HEK293 (cell line): Measurements from ENCODE around the gene ZBTB37.

Experiments
- BCL6B ChIP-seq: fragments of 450-650 bp; formaldehyde crosslinking; IDR thresholded peaks from 2 replicates; pipeline ENCODE4 v1.5.1; 2017; ENCODE audit warnings: missing biosample characterization, missing genetic modification characterization
- EGR2 ChIP-seq: fragments of 450-650 bp; formaldehyde crosslinking; IDR thresholded peaks from 2 replicates; pipeline ENCODE4 v1.5.1; 2016; ENCODE audit warnings: low read depth, missing biosample characterization, missing genetic modification characterization
- ELK4 ChIP-seq: IDR thresholded peaks from 2 replicates; pipeline ENCODE4 v1.6.1; 2011; ENCODE audit warnings: mild to moderate bottlenecking, low read depth, low read length, borderline replicate concordance
- FEZF1 ChIP-seq: fragments of 450-650 bp; formaldehyde crosslinking; IDR thresholded peaks from 2 replicates; pipeline ENCODE4 v1.5.1; 2016; ENCODE audit warnings: missing biosample characterization, missing genetic modification characterization
- HOXA7 ChIP-seq: sonication (generic); formaldehyde crosslinking; IDR thresholded peaks from 2 replicates; pipeline ENCODE4 v1.8.1; 2022; ENCODE audit warnings: missing genetic modification reagents, borderline replicate concordance
- SP2 ChIP-seq: fragments of 450-650 bp; formaldehyde crosslinking; IDR thresholded peaks from 2 replicates; pipeline ENCODE4 v1.5.1; 2016; ENCODE audit warnings: missing biosample characterization, missing genetic modification characterization
- ZBTB11 ChIP-seq: fragments of 450-650 bp; formaldehyde crosslinking; conservative IDR thresholded peaks from 2 replicates; pipeline ENCODE4 v1.5.1; 2016; ENCODE audit warnings: low read depth, missing biosample characterization, missing genetic modification characterization
- ZBTB44 ChIP-seq: fragments of 450-650 bp; IDR thresholded peaks from 2 replicates; pipeline ENCODE4 v1.5.1; 2018; ENCODE audit warnings: missing biosample characterization, mild to moderate bottlenecking, missing genetic modification characterization
- ZBTB48 ChIP-seq: fragments of 450-650 bp; formaldehyde crosslinking; IDR thresholded peaks from 2 replicates; pipeline ENCODE4 v1.5.1; 2016; ENCODE audit warnings: missing biosample characterization, missing genetic modification characterization
- ZBTB6 ChIP-seq: fragments of 450-650 bp; formaldehyde crosslinking; IDR thresholded peaks from 2 replicates; pipeline ENCODE4 v1.5.1; 2017; ENCODE audit warnings: missing biosample characterization, missing genetic modification characterization
- ZEB2 ChIP-seq: fragments of 450-650 bp; formaldehyde crosslinking; IDR thresholded peaks from 2 replicates; pipeline ENCODE4 v1.5.1; 2016; ENCODE audit warnings: missing biosample characterization, missing genetic modification characterization
- ZFP37 ChIP-seq: fragments of 450-650 bp; formaldehyde crosslinking; IDR thresholded peaks from 2 replicates; pipeline ENCODE4 v1.5.1; 2016; ENCODE audit warnings: missing biosample characterization, missing genetic modification characterization
- ZIC2 ChIP-seq: fragments of 450-650 bp; formaldehyde crosslinking; IDR thresholded peaks from 2 replicates; pipeline ENCODE4 v1.5.1; 2016; ENCODE audit warnings: missing biosample characterization, missing genetic modification characterization
- ZNF112 ChIP-seq: fragments of 450-650 bp; formaldehyde crosslinking; IDR thresholded peaks from 2 replicates; pipeline ENCODE4 v1.5.0; 2017; ENCODE audit warnings: missing biosample characterization, missing genetic modification characterization
- ZNF133 ChIP-seq: fragments of 450-650 bp; formaldehyde crosslinking; IDR thresholded peaks from 2 replicates; pipeline ENCODE4 v1.5.1; 2016; ENCODE audit warnings: missing biosample characterization, missing genetic modification characterization
- ZNF266 ChIP-seq: fragments of 450-650 bp; formaldehyde crosslinking; IDR thresholded peaks from 2 replicates; pipeline ENCODE4 v1.5.1; 2016; ENCODE audit warnings: missing biosample characterization, missing genetic modification characterization, low read depth
- ZNF280C ChIP-seq: fragments of 450-650 bp; formaldehyde crosslinking; IDR thresholded peaks from 2 replicates; pipeline ENCODE4 v1.5.1; 2016; ENCODE audit warnings: missing biosample characterization, missing genetic modification characterization
- ZNF292 ChIP-seq: fragments of 450-650 bp; formaldehyde crosslinking; IDR thresholded peaks from 2 replicates; pipeline ENCODE4 v1.5.1; 2016; ENCODE audit warnings: low read depth, missing biosample characterization, missing genetic modification characterization, borderline replicate concordance
- ZNF324 ChIP-seq: fragments of 450-650 bp; formaldehyde crosslinking; IDR thresholded peaks from 2 replicates; pipeline ENCODE4 v1.5.1; 2016; ENCODE audit warnings: missing biosample characterization, missing genetic modification characterization
- ZNF423 ChIP-seq: fragments of 450-650 bp; formaldehyde crosslinking; IDR thresholded peaks from 2 replicates; pipeline ENCODE4 v1.5.1; 2016; ENCODE audit warnings: missing biosample characterization, missing genetic modification characterization
- ZNF521 ChIP-seq: fragments of 450-650 bp; formaldehyde crosslinking; IDR thresholded peaks from 2 replicates; pipeline ENCODE4 v1.5.1; 2017; ENCODE audit warnings: missing biosample characterization, mild to moderate bottlenecking, missing genetic modification characterization
- ZNF561 ChIP-seq: fragments of 450-650 bp; IDR thresholded peaks from 2 replicates; pipeline ENCODE4 v1.5.1; 2018; ENCODE audit warnings: missing biosample characterization, missing genetic modification characterization, borderline replicate concordance
- ZNF600 ChIP-seq: fragments of 450-650 bp; formaldehyde crosslinking; IDR thresholded peaks from 2 replicates; pipeline ENCODE4 v1.5.1; 2016; ENCODE audit warnings: missing biosample characterization, missing genetic modification characterization
- ZNF623 ChIP-seq: fragments of 450-650 bp; formaldehyde crosslinking; IDR thresholded peaks from 2 replicates; pipeline ENCODE4 v1.5.1; 2016; ENCODE audit warnings: missing biosample characterization, missing genetic modification characterization
- ZNF654 ChIP-seq: fragments of 450-650 bp; formaldehyde crosslinking; IDR thresholded peaks from 2 replicates; pipeline ENCODE4 v1.5.1; 2016; ENCODE audit warnings: low read depth, missing biosample characterization, missing genetic modification characterization
- ZNF768 ChIP-seq: fragments of 450-650 bp; formaldehyde crosslinking; IDR thresholded peaks from 2 replicates; pipeline ENCODE4 v1.5.1; 2018; ENCODE audit warnings: missing biosample characterization, mild to moderate bottlenecking, missing genetic modification characterization
- ZNF830 ChIP-seq: fragments of 450-650 bp; IDR thresholded peaks from 2 replicates; pipeline ENCODE4 v1.5.0; 2018; ENCODE audit warnings: missing biosample characterization, missing genetic modification characterization, low read depth, mild to moderate bottlenecking, moderate library complexity
- ZSCAN16 ChIP-seq: fragments of 450-650 bp; formaldehyde crosslinking; IDR thresholded peaks from 2 replicates; pipeline ENCODE4 v1.5.1; 2016; ENCODE audit warnings: missing biosample characterization, missing genetic modification characterization

Gene ZBTB37

GRCh38 chr1:173868266-173869020, at the start of gene ZBTB37 (continued):
- peak; percentile 85 for TF ChIP-seq SP2 (tag by site-specific recombination)
- peak; percentile 84 for TF ChIP-seq ZEB2 (tag by site-specific recombination)
- no peak for TF ChIP-seq ZBTB44 (tag by site-specific recombination)
- TF ChIP-seq ZNF423 (tag by site-specific recombination) = peak; percentile 80
- peak; percentile 83 for TF ChIP-seq ZFP37 (tag by site-specific recombination)
- no peak for TF ChIP-seq ZNF112
- no peak for TF ChIP-seq ZNF623 (tag by site-specific recombination)
- TF ChIP-seq ZNF600 = peak; percentile 88
- TF ChIP-seq ZNF768 (tag by site-specific recombination) = no peak
- peak; percentile 42; the same call in 1 of the 2 replicates for TF ChIP-seq ZBTB6 (tag by site-specific recombination)
- no peak for TF ChIP-seq BCL6B
- TF ChIP-seq ZNF654 (tag by site-specific recombination) = no peak
- peak; percentile 96 for TF ChIP-seq ZBTB11 (tag by site-specific recombination)
- no peak for TF ChIP-seq ZNF292 (tag by site-specific recombination)
- TF ChIP-seq ZSCAN16 = no peak
- TF ChIP-seq ZNF561 (tag by site-specific recombination) = peak; percentile 58
- TF ChIP-seq ZNF280C (tag by site-specific recombination) = no peak
- TF ChIP-seq ZIC2 (tag by site-specific recombination) = peak; percentile 54
- TF ChIP-seq ZNF266 = no peak
- TF ChIP-seq ZNF324 (tag by site-specific recombination) = peak; percentile 91
- peak; percentile 82; the same call in 1 of the 2 replicates for TF ChIP-seq ZBTB48 (tag by site-specific recombination)
- TF ChIP-seq ZNF133 (tag by site-specific recombination) = no peak
- TF ChIP-seq FEZF1 (tag by site-specific recombination) = peak; percentile 42; the same call in 1 of the 2 replicates
- no peak for TF ChIP-seq HOXA7
- peak; percentile 85 for TF ChIP-seq EGR2
- no peak for TF ChIP-seq ZNF830 (tag by site-specific recombination)
- peak; percentile 49; the same call in 1 of the 2 replicates for TF ChIP-seq ELK4
- TF ChIP-seq ZNF521 (tag by site-specific recombination) = no peak
